ENCODE results near the gene FHL2. TPM values are rescaled to one million over a fixed set of nuclear protein-coding genes. Genes with fewer than 3 reads are reported as not detected.
A peak's percentile ranks its signal among the peaks of the same experiment; 100 is the strongest.

Gene FHL2
- polyA plus RNA-seq, 3 donors, result 0.03 TPM; not detected in 1

DNA sequence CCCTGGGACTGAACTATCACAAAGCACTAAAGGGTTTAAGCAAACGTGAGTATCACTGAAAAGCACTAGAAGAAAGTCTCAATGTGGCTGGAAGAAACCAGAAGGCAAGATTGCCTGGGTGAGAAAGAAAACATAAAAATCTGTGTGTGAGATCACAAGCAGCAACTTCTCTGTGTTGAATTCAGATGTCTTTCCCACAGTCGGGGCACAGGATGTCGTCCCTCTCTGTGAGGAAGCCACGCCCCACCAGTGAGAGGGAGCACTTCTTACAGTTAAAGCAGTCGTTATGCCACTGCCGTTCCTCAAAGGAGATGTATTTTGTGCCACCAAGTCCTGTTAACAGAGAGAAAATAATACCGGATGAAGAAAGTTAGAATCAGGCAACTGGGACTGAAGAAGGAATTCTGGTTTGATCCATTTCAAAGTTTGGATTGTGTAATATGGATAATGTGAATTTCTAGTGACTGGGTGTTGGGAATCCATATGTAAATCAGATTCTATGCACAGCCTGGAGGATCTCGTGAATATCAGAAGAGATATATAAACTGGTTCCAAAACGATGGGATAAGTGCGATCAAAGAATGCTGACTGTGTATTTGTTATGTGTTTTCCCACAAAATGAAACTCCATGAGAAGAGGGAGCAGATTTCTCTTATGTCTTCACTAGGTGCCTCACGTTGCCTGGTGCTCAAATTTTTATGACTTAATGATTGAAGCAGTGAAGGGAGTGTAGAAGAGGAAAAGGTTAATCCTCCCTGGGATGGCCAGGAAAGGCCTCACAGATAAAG is 37.6 kb downstream of the FHL2 start:
- H3K27ac ChIP-seq (ENCODE audit: low read depth in 1 of 2, low read length in 2 of 2), result no peak overlapping the region
- Mint-ChIP-seq H3K27ac (peak overlapping the region in 3 of 7 donors; percentile 2 to 51 (median 2)), H3K27me3 (ENCODE audit: low read depth in 3 of 3) (peaks cover 0 to 9% (median 9%) of the 10 kb centered on the region in 3 donors), H3K9me3 (peaks cover 6 to 10% (median 6%) of the 10 kb centered on the region in 7 donors), H3K4me1 (peaks cover 2% of the 10 kb centered on the region), H3K36me3 (peaks cover 32 to 45% of the 10 kb centered on the region in 2 donors), H3K4me3 (no peak overlapping the region)
- H4K20me1 ChIP-seq (ENCODE audit: insufficient read depth, low read length), result no peaks in the 10 kb centered on the region
- peaks cover 20 to 44% of the 10 kb centered on the region in 2 donors for H3K36me3 ChIP-seq (replicated peaks in 1 of 2; ENCODE audit: control insufficient read depth in 1 of 2, insufficient read depth in 2 of 2, low read length in 2 of 2)
- WGBS (ENCODE audit: insufficient coverage), result 46% methylated on average over 11 of the region's 11 CpGs
- no peak overlapping the region for H3K4me3 ChIP-seq (replicated peaks in 1 of 3; ENCODE audit: low read depth in 2 of 3, low read length in 3 of 3)
- intact Hi-C loops (cut with micrococcal nuclease), result no loop called here
- no peak overlapping the region for H2AFZ ChIP-seq (ENCODE audit: insufficient read depth, low read depth, low read length, poor library complexity, severe bottlenecking)
- H3K79me2 ChIP-seq (ENCODE audit: insufficient read depth, low read length), result no peaks in the 10 kb centered on the region
- DNase-seq, result no peak
- no peaks in the 10 kb centered on the region for H3K4me1 ChIP-seq (ENCODE audit: control insufficient read depth in 1 of 2, insufficient read depth in 2 of 2, low read length in 2 of 2)
- peaks cover 0 to 4% of the 10 kb centered on the region in 2 donors for H3K9me3 ChIP-seq (replicated peaks in 1 of 2; ENCODE audit: control insufficient read depth in 1 of 2, insufficient read depth in 1 of 2, low read length in 2 of 2)
- TF ChIP-seq, protein P1, sequence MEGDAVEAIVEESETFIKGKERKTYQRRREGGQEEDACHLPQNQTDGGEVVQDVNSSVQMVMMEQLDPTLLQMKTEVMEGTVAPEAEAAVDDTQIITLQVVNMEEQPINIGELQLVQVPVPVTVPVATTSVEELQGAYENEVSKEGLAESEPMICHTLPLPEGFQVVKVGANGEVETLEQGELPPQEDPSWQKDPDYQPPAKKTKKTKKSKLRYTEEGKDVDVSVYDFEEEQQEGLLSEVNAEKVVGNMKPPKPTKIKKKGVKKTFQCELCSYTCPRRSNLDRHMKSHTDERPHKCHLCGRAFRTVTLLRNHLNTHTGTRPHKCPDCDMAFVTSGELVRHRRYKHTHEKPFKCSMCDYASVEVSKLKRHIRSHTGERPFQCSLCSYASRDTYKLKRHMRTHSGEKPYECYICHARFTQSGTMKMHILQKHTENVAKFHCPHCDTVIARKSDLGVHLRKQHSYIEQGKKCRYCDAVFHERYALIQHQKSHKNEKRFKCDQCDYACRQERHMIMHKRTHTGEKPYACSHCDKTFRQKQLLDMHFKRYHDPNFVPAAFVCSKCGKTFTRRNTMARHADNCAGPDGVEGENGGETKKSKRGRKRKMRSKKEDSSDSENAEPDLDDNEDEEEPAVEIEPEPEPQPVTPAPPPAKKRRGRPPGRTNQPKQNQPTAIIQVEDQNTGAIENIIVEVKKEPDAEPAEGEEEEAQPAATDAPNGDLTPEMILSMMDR (IDR thresholded peaks at IDR 0.05), result no peak
- H3K4me2 ChIP-seq (replicated peaks; ENCODE audit: extremely low read depth, low read length, poor library complexity, severe bottlenecking), result no peak overlapping the region
- no peaks in the 10 kb centered on the region for H3K27me3 ChIP-seq (ENCODE audit: control insufficient read depth in 2 of 2, insufficient read depth in 2 of 2, low read length in 2 of 2)
- no peak overlapping the region for H3K9ac ChIP-seq (ENCODE audit: insufficient read depth, low read length, poor library complexity, severe bottlenecking)

DNA sequence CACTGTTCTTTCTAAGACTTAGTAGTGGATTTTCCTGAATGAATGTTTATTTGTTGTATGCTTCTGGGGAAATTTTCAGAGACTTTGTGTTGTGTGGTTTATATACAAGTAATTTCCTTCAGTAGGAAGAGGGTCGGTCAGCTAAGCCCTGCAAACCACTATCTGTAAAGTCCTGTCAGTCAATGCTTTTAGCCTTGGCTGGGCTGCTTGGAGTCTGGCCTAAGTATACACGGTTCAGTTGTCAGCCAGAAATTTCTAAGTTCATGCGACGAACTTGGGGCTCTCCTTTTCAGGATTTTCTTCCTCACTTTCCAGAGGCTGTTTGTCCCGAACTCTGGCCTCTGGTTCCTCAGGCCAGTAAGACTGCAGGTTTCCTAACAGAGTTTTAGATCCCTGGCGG is 40.3 kb downstream of the FHL2 start:
- Mint-ChIP-seq H3K9me3 (peaks cover 7 to 17% (median 8%) of the 10 kb centered on the region in 7 donors), H3K4me3 (no peak overlapping the region), H3K27ac (no peak overlapping the region), H3K27me3 (ENCODE audit: low read depth in 3 of 3) (peaks cover 0 to 5% (median 5%) of the 10 kb centered on the region in 3 donors), H3K36me3 (peaks cover 46 to 67% of the 10 kb centered on the region in 2 donors), H3K4me1 (no peaks in the 10 kb centered on the region)
- intact Hi-C loops (cut with micrococcal nuclease), result no loop called here
- H3K4me3 ChIP-seq (replicated peaks in 1 of 3; ENCODE audit: low read depth in 2 of 3, low read length in 3 of 3), result no peak overlapping the region
- DNase-seq, result no peak
- H3K4me2 ChIP-seq (replicated peaks; ENCODE audit: extremely low read depth, low read length, poor library complexity, severe bottlenecking), result no peak overlapping the region
- no peak overlapping the region for H3K9ac ChIP-seq (ENCODE audit: insufficient read depth, low read length, poor library complexity, severe bottlenecking)
- no peaks in the 10 kb centered on the region for H3K79me2 ChIP-seq (ENCODE audit: insufficient read depth, low read length)
- H3K27ac ChIP-seq (ENCODE audit: low read depth in 1 of 2, low read length in 2 of 2), result no peak overlapping the region
- no peaks in the 10 kb centered on the region for H3K4me1 ChIP-seq (ENCODE audit: control insufficient read depth in 1 of 2, insufficient read depth in 2 of 2, low read length in 2 of 2)
- 95% methylated on average over 6 of the region's 6 CpGs for WGBS (ENCODE audit: insufficient coverage)
- H3K36me3 ChIP-seq (replicated peaks in 1 of 2; ENCODE audit: control insufficient read depth in 1 of 2, insufficient read depth in 2 of 2, low read length in 2 of 2), result peaks cover 26 to 70% of the 10 kb centered on the region in 2 donors
- H3K27me3 ChIP-seq (ENCODE audit: control insufficient read depth in 2 of 2, insufficient read depth in 2 of 2, low read length in 2 of 2), result no peaks in the 10 kb centered on the region
- H2AFZ ChIP-seq (ENCODE audit: insufficient read depth, low read depth, low read length, poor library complexity, severe bottlenecking), result no peak overlapping the region
- TF ChIP-seq, protein P1 (IDR thresholded peaks at IDR 0.05), result no peak
- no peaks in the 10 kb centered on the region for H4K20me1 ChIP-seq (ENCODE audit: insufficient read depth, low read length)
- peaks cover 0 to 10% of the 10 kb centered on the region in 2 donors for H3K9me3 ChIP-seq (replicated peaks in 1 of 2; ENCODE audit: control insufficient read depth in 1 of 2, insufficient read depth in 1 of 2, low read length in 2 of 2)
